ENCODE measurements around the gene SLC41A3.
"Not testable (repeated sequence)": the region's sequence is repeated elsewhere in the genome, so short reads cannot be mapped to it uniquely, and the experiment has no call there.

GRCh38 chr3:126066676-126067075 is 17.2 kb downstream of the SLC41A3 start:
- TF ChIP-seq, protein P1, sequence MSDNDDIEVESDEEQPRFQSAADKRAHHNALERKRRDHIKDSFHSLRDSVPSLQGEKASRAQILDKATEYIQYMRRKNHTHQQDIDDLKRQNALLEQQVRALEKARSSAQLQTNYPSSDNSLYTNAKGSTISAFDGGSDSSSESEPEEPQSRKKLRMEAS (IDR thresholded peaks at IDR 0.05), result not testable (repeated sequence)
- TF ChIP-seq, protein P2, sequence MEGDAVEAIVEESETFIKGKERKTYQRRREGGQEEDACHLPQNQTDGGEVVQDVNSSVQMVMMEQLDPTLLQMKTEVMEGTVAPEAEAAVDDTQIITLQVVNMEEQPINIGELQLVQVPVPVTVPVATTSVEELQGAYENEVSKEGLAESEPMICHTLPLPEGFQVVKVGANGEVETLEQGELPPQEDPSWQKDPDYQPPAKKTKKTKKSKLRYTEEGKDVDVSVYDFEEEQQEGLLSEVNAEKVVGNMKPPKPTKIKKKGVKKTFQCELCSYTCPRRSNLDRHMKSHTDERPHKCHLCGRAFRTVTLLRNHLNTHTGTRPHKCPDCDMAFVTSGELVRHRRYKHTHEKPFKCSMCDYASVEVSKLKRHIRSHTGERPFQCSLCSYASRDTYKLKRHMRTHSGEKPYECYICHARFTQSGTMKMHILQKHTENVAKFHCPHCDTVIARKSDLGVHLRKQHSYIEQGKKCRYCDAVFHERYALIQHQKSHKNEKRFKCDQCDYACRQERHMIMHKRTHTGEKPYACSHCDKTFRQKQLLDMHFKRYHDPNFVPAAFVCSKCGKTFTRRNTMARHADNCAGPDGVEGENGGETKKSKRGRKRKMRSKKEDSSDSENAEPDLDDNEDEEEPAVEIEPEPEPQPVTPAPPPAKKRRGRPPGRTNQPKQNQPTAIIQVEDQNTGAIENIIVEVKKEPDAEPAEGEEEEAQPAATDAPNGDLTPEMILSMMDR (IDR thresholded peaks at IDR 0.05; ENCODE audit: low read depth, low read length, missing input control), result not testable (repeated sequence)
- not testable (repeated sequence) for TF ChIP-seq SP1, YY1, RAD21 (IDR thresholded peaks at IDR 0.05)
- TF ChIP-seq, protein P3, sequence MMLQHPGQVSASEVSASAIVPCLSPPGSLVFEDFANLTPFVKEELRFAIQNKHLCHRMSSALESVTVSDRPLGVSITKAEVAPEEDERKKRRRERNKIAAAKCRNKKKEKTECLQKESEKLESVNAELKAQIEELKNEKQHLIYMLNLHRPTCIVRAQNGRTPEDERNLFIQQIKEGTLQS (IDR thresholded peaks at IDR 0.05), result not testable (repeated sequence)

Measured in liver (tissue), 3 donors.